Erythroblast (primary cell): ENCODE results near the gene UBLCP1.

ENCODE experiments used
- GATA1 ChIP-seq: IDR thresholded peaks from 2 replicates; pipeline ENCODE4 v1.6.1; 2011; ENCODE audit warnings: low read depth, mild to moderate bottlenecking, control low read depth, low read length, moderate library complexity
- POLR2A ChIP-seq: IDR thresholded peaks from 2 replicates; pipeline ENCODE4 v1.6.1; 2011; ENCODE audit warnings: mild to moderate bottlenecking, low read length

- TF ChIP-seq POLR2A (no peak), GATA1 (no peak)
These were observed 20.4 kb upstream of the UBLCP1 start for GRCh38 chr5:159242656-159243055.
